Dermis microvascular lymphatic vessel endothelial cell (primary cell): Measurements from ENCODE around the gene CCDC152. TPM values are rescaled to one million over a fixed set of nuclear protein-coding genes. Genes with fewer than 3 reads are reported as not detected.

ENCODE experiments used
- DNase-seq, 2 donors: peaks; one replicate each; pipeline versions ENCODE4 v3.0.0 to v3.0.0-alpha.2; 2010; ENCODE audit warnings: low read depth in 2 of 2
- total RNA-seq: library from RNA; depleted of rRNA; stranded (reverse); fragments of >200 nt; gene quantifications from 2 replicates; pipeline ENCODE4 v1.2.1, GENCODE V29; 2014

The CCDC152 gene
- total RNA-seq, 1 donor from 2014 or later, result 0.26 TPM

GRCh38 chr5:42779083-42779482, 22.5 kb downstream of the CCDC152 start:
- no peak for DNase-seq

GRCh38 chr5:42781584-42781983, 25.0 kb downstream of the CCDC152 start:
- no peak for DNase-seq

DNA sequence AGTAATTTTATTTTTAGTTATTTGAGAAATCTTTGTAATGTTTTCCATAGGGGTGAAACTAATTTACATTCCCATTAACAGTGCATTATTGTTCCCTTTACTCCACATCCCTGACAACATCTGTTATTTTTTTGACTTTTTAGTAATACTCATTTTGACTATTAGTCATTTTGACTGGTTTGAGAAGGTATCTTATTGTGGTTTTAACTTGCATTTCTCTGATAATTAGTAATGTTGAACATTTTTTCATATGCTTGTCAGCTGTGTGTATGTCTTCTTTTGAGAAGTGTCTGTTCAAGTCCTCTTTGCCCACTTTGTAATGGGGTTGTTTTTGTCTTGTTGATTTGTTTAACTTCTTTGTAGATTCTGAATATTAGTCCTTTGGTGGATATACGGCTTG, 27.5 kb downstream of the CCDC152 start:
- no peak for DNase-seq

DNA sequence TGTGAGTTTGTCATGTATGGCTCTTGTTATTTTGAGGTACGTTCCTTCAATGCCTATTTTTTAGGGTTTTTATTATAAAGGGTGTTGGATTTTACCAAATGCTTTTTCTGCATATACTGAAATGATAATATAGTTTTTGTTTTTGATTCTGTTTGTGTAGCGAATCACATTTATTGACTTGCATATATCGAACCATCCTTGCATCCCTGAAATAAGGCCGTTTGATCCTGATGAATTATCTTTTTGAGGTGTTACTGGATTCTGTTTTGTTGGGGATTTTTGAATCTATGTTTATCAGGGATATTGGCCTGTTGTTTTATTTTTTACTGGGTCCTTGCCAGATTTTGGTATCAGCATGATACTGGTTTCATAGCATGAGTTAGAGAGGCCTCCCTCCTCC, 29.1 kb downstream of the CCDC152 start:
- no peak for DNase-seq

DNA sequence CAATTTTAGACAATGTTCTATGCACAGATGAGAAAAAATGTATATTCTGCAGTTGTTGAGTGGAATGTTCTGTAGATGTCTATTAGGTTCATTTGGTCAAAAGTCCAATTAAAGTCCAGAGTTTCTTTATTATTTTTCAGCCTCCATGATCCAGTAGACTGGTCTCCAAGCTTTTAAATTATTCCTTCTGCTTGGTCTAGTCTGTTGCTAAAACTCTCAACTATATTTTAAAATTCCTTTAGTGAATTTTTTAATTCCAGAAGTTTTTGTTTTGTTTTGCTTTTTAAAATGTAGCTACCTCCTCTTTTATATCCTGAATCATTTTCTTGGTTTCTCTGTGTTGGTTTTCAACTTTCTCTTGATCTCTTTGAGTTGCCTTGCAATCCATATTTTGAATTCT, 30.5 kb downstream of the CCDC152 start:
- no peak for DNase-seq

- no peak for DNase-seq
These were observed 31.2 kb downstream of the CCDC152 start for GRCh38 chr5:42787845-42788244.

DNA sequence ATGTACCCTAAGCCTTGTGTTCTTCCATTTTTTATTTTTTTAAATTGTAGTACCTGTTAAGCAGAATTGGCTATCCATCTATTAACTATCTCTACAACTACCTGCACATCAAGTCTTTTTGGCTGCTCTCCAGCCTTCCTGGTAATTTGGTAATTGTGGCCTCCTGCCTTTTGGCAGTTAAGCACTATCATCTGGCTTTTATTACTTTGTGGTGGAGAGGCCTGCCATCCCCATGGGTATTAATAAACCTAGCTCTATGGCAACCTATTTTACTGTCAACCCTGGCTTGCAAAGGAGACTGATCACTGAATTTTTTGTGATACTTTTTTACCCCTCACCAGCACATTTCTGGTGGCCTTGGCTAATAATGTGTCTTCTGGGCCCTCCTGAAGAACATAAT, 34.5 kb downstream of the CCDC152 start:
- DNase-seq, result no peak

GRCh38 chr5:42798284-42799240, 41.9 kb downstream of the CCDC152 start:
- no peak for DNase-seq

DNA sequence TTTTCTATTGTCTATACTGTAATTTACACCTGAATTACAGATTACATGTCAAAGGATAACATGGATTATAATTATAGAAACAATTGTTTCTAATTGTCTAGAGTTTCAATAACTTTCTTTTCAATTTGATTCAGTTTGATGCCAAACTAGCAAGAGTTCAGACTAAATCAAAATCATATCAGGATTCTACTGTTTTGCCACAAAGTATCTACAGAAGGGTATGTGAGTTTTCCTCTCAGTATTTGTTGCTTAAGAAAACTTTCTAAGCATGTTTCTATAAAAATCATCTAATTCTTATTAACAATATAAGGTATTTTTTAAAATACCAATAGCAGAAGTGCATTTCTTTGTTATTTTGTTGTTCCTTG, 42.6 kb downstream of the CCDC152 start:
- no peak for DNase-seq

GRCh38 chr5:42799668-42800114, 43.1 kb downstream of the CCDC152 start:
- DNase-seq, result no peak

- no peak for DNase-seq
These were observed 44.2 kb downstream of the CCDC152 start for GRCh38 chr5:42800748-42801330.

- no peak for DNase-seq
These were observed 45.0 kb downstream of the CCDC152 start for GRCh38 chr5:42801516-42802166.

GRCh38 chr5:42804717-42805339, 48.2 kb downstream of the CCDC152 start:
- no peak for DNase-seq

DNA sequence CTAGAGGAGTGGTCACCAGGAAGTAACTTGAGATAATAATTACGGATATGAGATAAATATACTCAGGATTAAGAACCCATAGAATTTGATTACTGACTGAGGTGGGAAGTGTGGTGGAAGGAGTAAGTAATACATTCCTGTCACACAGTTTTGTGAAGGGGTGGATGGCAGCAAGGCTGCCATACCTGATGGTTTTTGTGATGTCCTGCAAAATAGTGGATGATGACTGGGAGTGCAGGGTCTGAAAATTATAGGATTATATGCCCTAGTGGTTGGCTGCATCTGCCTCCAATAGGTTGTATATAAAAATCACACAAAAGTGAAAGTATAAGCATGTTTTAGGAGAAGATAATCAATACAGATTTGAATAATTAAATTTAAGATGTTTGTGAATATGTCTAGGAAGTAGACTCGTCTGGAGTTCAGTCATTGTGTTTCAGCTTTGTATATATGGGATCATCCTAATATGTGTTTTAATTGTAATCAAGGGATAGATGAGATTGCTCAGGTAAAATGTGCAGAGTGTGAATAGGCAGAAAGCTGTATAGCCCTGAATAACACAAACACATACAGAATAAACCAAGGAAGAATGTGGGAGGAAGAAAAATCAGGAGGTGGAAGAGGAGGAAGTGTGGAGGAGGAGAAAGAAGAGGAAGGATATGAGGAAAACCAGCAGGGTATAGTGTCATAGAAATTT, 49.5 kb downstream of the CCDC152 start:
- no peak for DNase-seq

- DNase-seq, result no peak
These were observed 50.2 kb downstream of the CCDC152 start for GRCh38 chr5:42806701-42807262.

DNA sequence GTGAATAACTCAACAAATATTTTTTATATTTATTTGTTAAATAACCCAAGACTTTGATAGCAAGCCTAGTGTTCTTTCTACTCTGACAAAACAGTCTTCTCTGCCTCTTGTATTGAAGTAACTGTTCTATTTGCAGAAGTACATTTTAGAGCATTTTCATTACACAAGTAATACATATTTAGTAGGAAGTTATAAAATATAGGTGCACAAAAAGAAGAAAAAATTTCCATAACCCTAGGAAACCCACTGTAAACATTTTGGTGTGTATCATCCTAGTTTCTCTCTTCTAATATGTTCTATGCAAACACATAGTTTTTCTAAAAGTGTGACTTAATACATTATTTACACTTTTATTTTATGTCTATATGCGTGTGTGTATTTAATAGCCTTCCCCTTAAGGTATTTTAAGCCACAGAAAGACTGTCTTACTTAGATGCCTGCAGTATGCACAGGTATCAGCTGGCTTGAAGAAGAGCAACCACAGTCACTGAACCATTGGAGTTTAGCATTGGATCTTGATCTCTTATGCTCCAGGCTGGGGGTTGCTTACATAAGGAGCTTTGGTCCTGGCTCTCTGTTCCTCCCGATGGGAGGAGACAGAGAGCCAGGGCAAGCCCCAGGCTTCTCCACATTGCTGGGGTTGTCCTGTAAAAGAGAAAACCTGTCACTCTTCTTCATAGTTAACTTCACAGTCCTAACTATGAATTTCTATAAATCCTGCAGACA, 51.3 kb downstream of the CCDC152 start:
- DNase-seq, result no peak

DNA sequence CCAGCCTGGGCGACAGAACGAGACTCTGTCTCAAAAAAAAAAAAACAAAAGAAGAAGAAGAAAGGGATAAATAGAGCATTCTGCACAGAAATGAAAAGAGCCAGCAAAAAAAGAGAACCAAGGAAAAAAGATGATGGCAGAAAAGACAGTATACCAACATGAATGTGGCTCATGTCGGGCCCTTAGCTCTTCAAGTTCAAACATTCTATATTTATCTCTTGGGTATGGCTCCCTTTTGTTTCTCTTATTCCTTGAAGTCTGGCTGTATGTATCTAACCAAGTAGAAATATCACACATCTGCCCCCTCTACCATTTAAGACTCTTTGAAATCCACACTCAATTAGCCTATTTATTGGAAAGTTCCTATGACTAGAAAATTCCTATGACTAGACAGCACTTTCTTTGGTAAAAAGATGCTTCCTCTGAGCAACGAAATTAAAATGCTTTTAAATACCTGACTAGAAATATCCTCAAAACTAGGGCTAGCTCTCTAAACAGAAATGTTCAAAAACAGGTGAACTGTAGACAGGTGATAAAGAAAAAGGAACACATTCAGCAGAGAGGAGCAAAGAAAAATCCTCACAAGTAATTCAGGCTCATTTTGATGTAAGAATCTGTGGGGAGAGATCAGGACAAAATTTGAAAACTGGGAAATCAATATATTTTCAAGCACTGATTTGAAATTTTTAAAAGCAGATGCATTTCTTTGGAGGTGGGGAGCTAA, 52.4 kb downstream of the CCDC152 start:
- no peak for DNase-seq

DNA sequence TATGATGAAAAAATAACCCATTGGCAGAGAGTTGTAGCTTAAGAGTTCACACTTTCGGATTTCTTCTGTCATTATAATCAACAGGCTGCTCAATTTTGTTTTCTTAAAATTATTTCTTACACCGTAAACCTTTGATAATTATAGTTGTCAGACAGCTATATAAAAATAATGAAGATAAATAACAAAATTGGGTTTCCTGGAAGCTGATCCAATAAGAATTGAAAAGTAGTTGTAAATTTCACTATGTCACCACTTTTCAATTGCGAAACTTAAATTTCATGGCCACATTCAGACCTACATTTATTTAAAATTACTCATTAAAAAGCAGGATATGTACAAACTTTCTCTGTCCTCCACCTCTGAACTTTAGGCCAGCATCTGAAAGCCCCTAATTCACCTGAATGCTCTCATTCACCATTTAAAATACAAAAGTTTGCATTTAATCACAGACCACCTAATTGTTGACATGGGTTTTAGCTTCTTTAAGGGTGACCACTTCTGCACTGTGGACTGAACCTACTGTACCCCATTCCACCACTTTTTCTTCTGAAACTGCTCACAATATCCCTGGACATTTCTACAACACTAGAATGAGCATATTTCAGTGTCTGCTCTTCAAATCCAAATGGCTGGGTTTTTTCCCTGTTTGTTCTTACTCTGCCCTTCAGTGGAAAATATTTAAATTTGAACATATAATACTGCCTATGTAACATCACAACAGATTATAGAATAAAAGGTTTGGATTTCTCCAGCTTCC, 54.4 kb downstream of the CCDC152 start:
- no peak for DNase-seq
